SK-N-SH treated with all-trans-retinoic acid at 6 μM for 48 hours (cell line): ENCODE data around the gene PDCD6IP.

Experiments
- BACH2 ChIP-seq: fragments of 250-450 bp; sonication (Bioruptor Pico); IDR thresholded peaks from 2 replicates; pipeline ENCODE4 v1.9.0; 2021; ENCODE audit warnings: mild to moderate bottlenecking, borderline replicate concordance
- GLIS3 ChIP-seq: fragments of 250-450 bp; sonication (Bioruptor Pico); IDR thresholded peaks from 2 replicates; pipeline ENCODE4 v1.5.0; 2020; ENCODE audit warnings: mild to moderate bottlenecking, moderate library complexity
- OSR1 ChIP-seq: fragments of 250-450 bp; sonication (Bioruptor Pico); IDR thresholded peaks from 2 replicates; pipeline ENCODE4 v1.8.0; 2022; ENCODE audit warnings: moderate library complexity, mild to moderate bottlenecking, inconsistent platforms
- PATZ1 ChIP-seq: fragments of 250-450 bp; sonication (Bioruptor Pico); IDR thresholded peaks from 2 replicates; pipeline ENCODE4 v1.8.0; 2020; ENCODE audit warnings: mild to moderate bottlenecking, moderate library complexity, borderline replicate concordance
- POU6F1 ChIP-seq: fragments of 250-450 bp; sonication (Bioruptor Pico); IDR thresholded peaks from 2 replicates; pipeline ENCODE4 v1.8.0; 2021; ENCODE audit warnings: low read depth, mild to moderate bottlenecking, moderate library complexity, borderline replicate concordance
- PPARA ChIP-seq: fragments of 250-450 bp; sonication (Bioruptor Pico); IDR thresholded peaks from 2 replicates; pipeline ENCODE4 v1.5.0; 2020; ENCODE audit warnings: mild to moderate bottlenecking, borderline replicate concordance
- SNAI2 ChIP-seq: fragments of 250-450 bp; sonication (Bioruptor Pico); IDR thresholded peaks from 2 replicates; pipeline ENCODE4 v1.5.0; 2020; ENCODE audit warnings: mild to moderate bottlenecking, moderate library complexity
- TCF4 ChIP-seq: fragments of 250-450 bp; sonication (Bioruptor Pico); IDR thresholded peaks from 2 replicates; pipeline ENCODE4 v1.8.0; 2021; ENCODE audit warnings: mild to moderate bottlenecking, moderate library complexity, borderline replicate concordance
- TOX ChIP-seq: fragments of 250-450 bp; sonication (Bioruptor Pico); IDR thresholded peaks from 2 replicates; pipeline ENCODE4 v1.8.0; 2021; ENCODE audit warnings: mild to moderate bottlenecking, moderate library complexity, borderline replicate concordance
- ZFP3 ChIP-seq: fragments of 250-450 bp; sonication (Bioruptor Pico); IDR thresholded peaks from 2 replicates; pipeline ENCODE4 v1.5.0; 2020; ENCODE audit warnings: mild to moderate bottlenecking, moderate library complexity
- ZFP30 ChIP-seq: fragments of 450-650 bp; formaldehyde crosslinking; IDR thresholded peaks from 2 replicates; pipeline ENCODE4 v1.5.0; 2022; ENCODE audit warnings: mild to moderate bottlenecking, moderate library complexity
- ZNF565 ChIP-seq: fragments of 450-650 bp; formaldehyde crosslinking; conservative IDR thresholded peaks from 2 replicates; pipeline ENCODE4 v1.5.0; 2020; ENCODE audit warnings: low read depth, mild to moderate bottlenecking, moderate library complexity

GRCh38 chr3:33823821-33824220, 25.4 kb downstream of the PDCD6IP start:
- TF ChIP-seq TCF4 (CRISPR knock-in tag), result no peak
- no peak for TF ChIP-seq POU6F1 (CRISPR knock-in tag)
- no peak for TF ChIP-seq ZFP3 (CRISPR knock-in tag)
- no peak for TF ChIP-seq SNAI2 (CRISPR knock-in tag)
- TF ChIP-seq PATZ1 (CRISPR knock-in tag), result no peak
- TF ChIP-seq GLIS3 (CRISPR knock-in tag), result no peak
- TF ChIP-seq BACH2 (CRISPR knock-in tag), result no peak
- no peak for TF ChIP-seq TOX
- TF ChIP-seq ZNF565, result no peak
- TF ChIP-seq PPARA (CRISPR knock-in tag), result no peak
- TF ChIP-seq OSR1 (CRISPR knock-in tag), result no peak
- no peak for TF ChIP-seq ZFP30 (CRISPR knock-in tag)
